A673 (cell line): ENCODE measurements around the gene ELOVL6. TPM values are rescaled to one million over a fixed set of nuclear protein-coding genes. Genes with fewer than 3 reads are reported as not detected.

Experiments
- BruUV-seq: library from RNA; stranded (reverse); fragments of 400-500 nt; replicated peaks from 2 replicates; lab custom pipeline; 2021; lab: Mats Ljungman, UMichigan
- CTCF ChIA-PET: fragments of 300-600 bp; sonication (Branson Sonifier 250); formaldehyde crosslinking; loops from one replicate; lab custom pipeline; 2022; ENCODE audit warnings: antibody characterized with exemption; lab: Charles Lee
- POLR2A ChIA-PET: fragments of 300-600 bp; sonication (Branson Sonifier 250); formaldehyde crosslinking; loops from one replicate; lab custom pipeline; 2022; ENCODE audit warnings: antibody characterized with exemption; ENCODE audit not compliant: low non-redundant PET; lab: Charles Lee
- DNase-seq: peaks from one replicate; pipeline ENCODE4 v3.0.0-alpha.2; 2015; ENCODE audit warnings: low spot score
- H3K27ac ChIP-seq: fragments of 200-600 bp; sonication (generic); 2 replicates; pipeline ENCODE4 v1.5.1; 2016; ENCODE audit warnings: mixed run types, low read depth, mild to moderate bottlenecking, mixed read lengths, antibody characterized with exemption, low read length; ENCODE audit not compliant: poor library complexity, severe bottlenecking
- H3K27me3 ChIP-seq: fragments of 200-600 bp; sonication (generic); replicated peaks from 2 replicates; pipeline ENCODE4 v1.6.1; 2017; ENCODE audit warnings: mixed run types, low read depth, mild to moderate bottlenecking, mixed read lengths, antibody characterized with exemption, low read length; ENCODE audit not compliant: insufficient read depth, poor library complexity
- H3K36me3 ChIP-seq: fragments of 200-600 bp; sonication (generic); 2 replicates; pipeline ENCODE4 v1.6.1; 2016; ENCODE audit warnings: mixed run types, mild to moderate bottlenecking, mixed read lengths, antibody characterized with exemption, low read length; ENCODE audit not compliant: insufficient read depth, poor library complexity, severe bottlenecking
- H3K4me1 ChIP-seq: fragments of 200-600 bp; sonication (generic); 2 replicates; pipeline ENCODE4 v1.6.1; 2017; ENCODE audit warnings: mixed run types, mild to moderate bottlenecking, mixed read lengths, antibody characterized with exemption, low read length; ENCODE audit not compliant: insufficient read depth, poor library complexity, severe bottlenecking
- H3K4me3 ChIP-seq: fragments of 200-600 bp; sonication (generic); 2 replicates; pipeline ENCODE4 v1.5.1; 2016; ENCODE audit warnings: low read depth, mixed run types, mild to moderate bottlenecking, mixed read lengths, low read length; ENCODE audit not compliant: poor library complexity, severe bottlenecking
- H3K9me3 ChIP-seq: fragments of 200-600 bp; sonication (generic); 2 replicates; pipeline ENCODE4 v1.6.1; 2016; ENCODE audit warnings: mixed run types, low read depth, mild to moderate bottlenecking, mixed read lengths, antibody characterized with exemption, low read length; ENCODE audit not compliant: poor library complexity, severe bottlenecking
- EZH2 ChIP-seq: fragments of 200-600 bp; sonication (generic); IDR thresholded peaks from 2 replicates; pipeline ENCODE4 v1.6.1; 2017; ENCODE audit warnings: borderline replicate concordance, low read depth, mild to moderate bottlenecking, mixed read lengths, antibody characterized with exemption, low read length; ENCODE audit not compliant: poor library complexity, severe bottlenecking
- intact Hi-C: fragments of 100-400 bp; cut with micrococcal nuclease; formaldehyde crosslinking; loops from one replicate; pipeline ENCODE4 v1.10.0; 2022; ENCODE audit not compliant: unreplicated experiment
- total RNA-seq: library from RNA; stranded (reverse); gene quantifications from 2 replicates; pipeline ENCODE4 v1.2.3, GENCODE V29; 2021
- TF ChIP-seq, protein P1 (sequence below): fragments of 300-800, 200-600 bp; sonication (generic); conservative IDR thresholded peaks from 2 replicates; pipeline ENCODE4 v1.5.1; 2017; ENCODE audit warnings: low read depth, mild to moderate bottlenecking, antibody characterized with exemption, low read length, moderate library complexity, mixed read lengths

Gene ELOVL6
- total RNA-seq, 1 experiment from 2014 or later: 50.0 TPM

GRCh38 chr4:110092646-110093045 is 105.8 kb downstream of the ELOVL6 start:
- BruUV-seq: no TSS peak
- ChIA-PET CTCF (no interaction called here), POLR2A (no interaction called here)
- TF ChIP-seq EZH2: no peak
- TF ChIP-seq, protein P1, sequence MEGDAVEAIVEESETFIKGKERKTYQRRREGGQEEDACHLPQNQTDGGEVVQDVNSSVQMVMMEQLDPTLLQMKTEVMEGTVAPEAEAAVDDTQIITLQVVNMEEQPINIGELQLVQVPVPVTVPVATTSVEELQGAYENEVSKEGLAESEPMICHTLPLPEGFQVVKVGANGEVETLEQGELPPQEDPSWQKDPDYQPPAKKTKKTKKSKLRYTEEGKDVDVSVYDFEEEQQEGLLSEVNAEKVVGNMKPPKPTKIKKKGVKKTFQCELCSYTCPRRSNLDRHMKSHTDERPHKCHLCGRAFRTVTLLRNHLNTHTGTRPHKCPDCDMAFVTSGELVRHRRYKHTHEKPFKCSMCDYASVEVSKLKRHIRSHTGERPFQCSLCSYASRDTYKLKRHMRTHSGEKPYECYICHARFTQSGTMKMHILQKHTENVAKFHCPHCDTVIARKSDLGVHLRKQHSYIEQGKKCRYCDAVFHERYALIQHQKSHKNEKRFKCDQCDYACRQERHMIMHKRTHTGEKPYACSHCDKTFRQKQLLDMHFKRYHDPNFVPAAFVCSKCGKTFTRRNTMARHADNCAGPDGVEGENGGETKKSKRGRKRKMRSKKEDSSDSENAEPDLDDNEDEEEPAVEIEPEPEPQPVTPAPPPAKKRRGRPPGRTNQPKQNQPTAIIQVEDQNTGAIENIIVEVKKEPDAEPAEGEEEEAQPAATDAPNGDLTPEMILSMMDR: no peak
- no peak for DNase-seq
- Histone ChIP-seq H3K36me3 (no peaks in the 10 kb centered on the region), H3K27me3 (no peaks in the 10 kb centered on the region), H3K4me3 (no peak overlapping the region), H3K9me3 (no peaks in the 10 kb centered on the region), H3K27ac (no peak overlapping the region), H3K4me1 (peaks cover 53% of the 10 kb centered on the region)
- intact Hi-C loops: no loop called here

GRCh38 chr4:110091434-110092140 is 106.8 kb downstream of the ELOVL6 start:
- DNase-seq: no peak
- Histone ChIP-seq H3K9me3 (no peaks in the 10 kb centered on the region), H3K27me3 (no peaks in the 10 kb centered on the region), H3K4me3 (no peak overlapping the region), H3K36me3 (no peaks in the 10 kb centered on the region), H3K4me1 (peaks cover 63% of the 10 kb centered on the region), H3K27ac (peak overlapping the region; percentile 21)
- POLR2A ChIA-PET: no interaction called here
- CTCF ChIA-PET: no interaction called here
- intact Hi-C loops: no loop called here
- no TSS peak for BruUV-seq
- TF ChIP-seq, protein P1: no peak
- no peak for TF ChIP-seq EZH2

GRCh38 chr4:110088670-110089069 is 109.7 kb downstream of the ELOVL6 start:
- no TSS peak for BruUV-seq
- no peak overlapping the region for H3K4me3 ChIP-seq
- DNase-seq: no peak
- TF ChIP-seq, protein P1: no peak
- no peak for TF ChIP-seq EZH2
- intact Hi-C loops: loop anchor here (5.0 kb wide), 1 partner anchor 109 kb away; the partner anchor contains the start of gene ELOVL6
- H3K27me3 ChIP-seq: no peaks in the 10 kb centered on the region
- H3K27ac ChIP-seq: peak overlapping the region; percentile 72
- POLR2A ChIA-PET: no interaction called here
- H3K9me3 ChIP-seq: no peaks in the 10 kb centered on the region
- no peaks in the 10 kb centered on the region for H3K36me3 ChIP-seq
- CTCF ChIA-PET: no interaction called here
- H3K4me1 ChIP-seq: peaks cover 78% of the 10 kb centered on the region
